Measurements from ENCODE around the gene ELMO1. TPM values are rescaled to one million over a fixed set of nuclear protein-coding genes. Genes with fewer than 3 reads are reported as not detected.

The ELMO1 gene
- total RNA-seq, 1 experiment from 2014 or later: 7.8 TPM

- no peak for DNase-seq
- no peaks in the 10 kb centered on the region; a peak in 1 of 5 replicates for H3K9me3 Mint-ChIP-seq
- H3K9ac ChIP-seq (ENCODE audit: extremely low read depth, insufficient read length, low read length): no peak overlapping the region
Observed at GRCh38 chr7:36865019-36865418, 583.6 kb downstream of the ELMO1 start.

More at GRCh38 chr7:36865019-36865418, 583.6 kb downstream of the ELMO1 start:
- Histone ChIP-seq H3K27me3 (ENCODE audit: insufficient read depth, low read length) (no peaks in the 10 kb centered on the region), H2BK120ac (ENCODE audit: low read depth, low read length, poor library complexity, severe bottlenecking) (no peak overlapping the region), H3K23me2 (ENCODE audit: insufficient read length, low read depth, low read length, poor library complexity, severe bottlenecking) (no peaks in the 10 kb centered on the region), H3K4ac (ENCODE audit: low read depth, low read length) (no peak overlapping the region), H3K56ac (ENCODE audit: insufficient read length, low read depth, low read length) (no peak overlapping the region), H3T11ph (ENCODE audit: low read length) (no peak overlapping the region), H3K14ac (ENCODE audit: insufficient read depth, low read length) (no peak overlapping the region), H3K4me2 (ENCODE audit: insufficient read depth, insufficient read length, low read length) (no peak overlapping the region), H3K27ac (ENCODE audit: insufficient read length, low read depth, low read length) (no peak overlapping the region), H3K79me2 (ENCODE audit: insufficient read depth, low read length) (no peaks in the 10 kb centered on the region), H2AFZ (ENCODE audit: low read length) (no peak overlapping the region), H3K9me3 (ENCODE audit: control insufficient read depth, low read depth, low read length) (no peaks in the 10 kb centered on the region), H2BK15ac (ENCODE audit: low read depth, low read length) (no peak overlapping the region), H2BK12ac (ENCODE audit: insufficient read length, low read depth, low read length) (no peak overlapping the region), H3K4me1 (ENCODE audit: insufficient read depth, low read length) (peaks cover 3% of the 10 kb centered on the region; the same call in 1 of the 2 replicates), H2AK5ac (ENCODE audit: insufficient read length, low read length) (no peak overlapping the region), H3K23ac (ENCODE audit: insufficient read length, low read depth, low read length) (no peak overlapping the region), H2BK20ac (ENCODE audit: low read depth, low read length, poor library complexity, severe bottlenecking) (no peak overlapping the region), H3K79me1 (ENCODE audit: insufficient read depth, low read depth, low read length, poor library complexity, severe bottlenecking) (no peaks in the 10 kb centered on the region), H4K91ac (ENCODE audit: insufficient read length, low read depth, low read length) (no peak overlapping the region), H3K18ac (ENCODE audit: insufficient read length, low read depth, low read length) (no peak overlapping the region), H4K20me1 (ENCODE audit: control insufficient read depth, insufficient read depth, insufficient read length) (no peaks in the 10 kb centered on the region), H4K5ac (ENCODE audit: insufficient read length, low read depth, low read length) (no peak overlapping the region), H4K8ac (replicated peaks; ENCODE audit: insufficient read length, low read depth, low read length) (no peak overlapping the region), H2BK5ac (ENCODE audit: insufficient read length, low read length) (no peak overlapping the region)
- Mint-ChIP-seq H3K27me3 (ENCODE audit: low read depth) (no peaks in the 10 kb centered on the region; the same call in 1 of the 2 replicates), H3K27ac (no peak overlapping the region), H3K4me1 (peaks cover 9 to 15% of the 10 kb centered on the region in 2 experiments; a peak in 3 of 4 replicates), H3K36me3 (ENCODE audit: insufficient read depth in 1 of 3, low read depth in 3 of 3) (no peaks in the 10 kb centered on the region), H3K4me3 (no peak overlapping the region)
- TF ChIP-seq, protein P1, sequence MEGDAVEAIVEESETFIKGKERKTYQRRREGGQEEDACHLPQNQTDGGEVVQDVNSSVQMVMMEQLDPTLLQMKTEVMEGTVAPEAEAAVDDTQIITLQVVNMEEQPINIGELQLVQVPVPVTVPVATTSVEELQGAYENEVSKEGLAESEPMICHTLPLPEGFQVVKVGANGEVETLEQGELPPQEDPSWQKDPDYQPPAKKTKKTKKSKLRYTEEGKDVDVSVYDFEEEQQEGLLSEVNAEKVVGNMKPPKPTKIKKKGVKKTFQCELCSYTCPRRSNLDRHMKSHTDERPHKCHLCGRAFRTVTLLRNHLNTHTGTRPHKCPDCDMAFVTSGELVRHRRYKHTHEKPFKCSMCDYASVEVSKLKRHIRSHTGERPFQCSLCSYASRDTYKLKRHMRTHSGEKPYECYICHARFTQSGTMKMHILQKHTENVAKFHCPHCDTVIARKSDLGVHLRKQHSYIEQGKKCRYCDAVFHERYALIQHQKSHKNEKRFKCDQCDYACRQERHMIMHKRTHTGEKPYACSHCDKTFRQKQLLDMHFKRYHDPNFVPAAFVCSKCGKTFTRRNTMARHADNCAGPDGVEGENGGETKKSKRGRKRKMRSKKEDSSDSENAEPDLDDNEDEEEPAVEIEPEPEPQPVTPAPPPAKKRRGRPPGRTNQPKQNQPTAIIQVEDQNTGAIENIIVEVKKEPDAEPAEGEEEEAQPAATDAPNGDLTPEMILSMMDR (conservative IDR thresholded peaks at IDR 0.05): no peak
- WGBS (ENCODE audit: extremely low coverage, insufficient read length, low lambda C conversion rate): no CpG with 5 or more reads among the region's 3 CpGs
